ENCODE results near the gene ARHGEF1.

Gene ARHGEF1

GRCh38 chr19:41921577-41922576, 38.9 kb downstream of the ARHGEF1 start:
- no peak for DNase-seq

DNA sequence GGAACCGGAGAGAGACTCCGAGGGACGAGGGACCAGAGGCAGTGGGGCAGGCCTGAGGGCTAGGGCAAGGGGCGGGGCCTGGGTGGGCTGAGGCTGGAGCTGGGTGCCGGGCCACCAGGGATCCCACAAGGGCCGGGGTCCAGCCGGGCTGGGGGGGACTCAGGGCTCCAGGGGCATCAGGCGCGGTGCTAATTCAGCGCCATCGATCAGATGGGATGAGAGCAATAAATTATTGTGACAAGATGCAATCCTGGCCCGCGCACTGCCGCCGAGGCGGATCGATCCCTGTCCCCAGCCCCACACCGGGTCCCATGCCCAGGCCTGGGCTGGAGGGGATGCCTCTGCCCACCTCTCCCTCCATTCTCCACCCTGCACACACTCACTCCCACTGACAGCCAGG, 39.6 kb downstream of the ARHGEF1 start:
- DNase-seq, result no peak

GRCh38 chr19:41923045-41923788, 40.2 kb downstream of the ARHGEF1 start:
- no peak for DNase-seq

DNA sequence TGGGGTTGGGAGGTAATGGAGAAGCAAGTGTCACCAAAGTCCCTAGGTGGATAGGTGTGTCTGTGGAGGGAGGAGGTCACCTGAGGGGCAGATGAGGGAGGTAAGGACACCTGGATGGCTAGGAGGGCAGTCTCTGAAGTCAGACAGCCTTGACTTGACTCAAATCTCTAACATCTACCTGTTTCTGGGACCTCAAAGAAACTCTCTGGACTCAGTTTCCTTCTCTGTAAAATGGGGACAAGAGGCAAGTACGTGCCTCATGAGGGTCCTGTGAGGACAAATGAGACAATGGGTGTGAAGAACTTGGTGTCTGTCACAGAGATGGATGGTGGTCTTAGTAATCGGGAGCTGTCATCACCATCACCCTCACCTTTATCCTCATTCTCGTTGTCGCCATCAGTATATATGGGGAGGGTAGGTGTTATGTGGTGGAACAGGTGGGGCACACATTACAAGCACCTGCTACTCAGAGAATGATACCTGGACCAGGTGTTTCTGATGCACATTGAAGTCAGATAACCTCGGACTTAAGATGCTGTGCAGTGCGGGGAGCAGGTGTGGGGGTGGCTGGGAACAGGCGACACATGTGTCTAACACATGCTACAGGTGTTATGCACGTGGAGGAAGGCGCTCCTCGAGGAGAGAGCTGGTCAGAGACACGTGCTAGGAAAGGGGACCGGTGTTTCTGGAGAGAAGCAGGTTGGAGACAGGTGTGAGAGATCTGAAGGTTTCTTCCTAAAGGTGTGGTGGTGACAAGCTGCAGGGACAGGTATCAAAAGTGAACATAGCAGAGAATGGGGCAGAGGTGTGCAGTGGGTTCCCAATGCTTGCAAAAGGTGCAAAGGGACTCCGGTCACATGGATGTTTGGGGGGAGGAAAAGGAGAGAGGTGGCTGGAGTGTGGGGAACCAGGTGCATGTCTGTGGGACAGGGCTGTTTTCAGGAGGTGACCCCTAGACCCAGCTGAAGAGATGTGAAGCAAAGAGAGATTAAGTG, 41.5 kb downstream of the ARHGEF1 start:
- DNase-seq, result no peak

DNA sequence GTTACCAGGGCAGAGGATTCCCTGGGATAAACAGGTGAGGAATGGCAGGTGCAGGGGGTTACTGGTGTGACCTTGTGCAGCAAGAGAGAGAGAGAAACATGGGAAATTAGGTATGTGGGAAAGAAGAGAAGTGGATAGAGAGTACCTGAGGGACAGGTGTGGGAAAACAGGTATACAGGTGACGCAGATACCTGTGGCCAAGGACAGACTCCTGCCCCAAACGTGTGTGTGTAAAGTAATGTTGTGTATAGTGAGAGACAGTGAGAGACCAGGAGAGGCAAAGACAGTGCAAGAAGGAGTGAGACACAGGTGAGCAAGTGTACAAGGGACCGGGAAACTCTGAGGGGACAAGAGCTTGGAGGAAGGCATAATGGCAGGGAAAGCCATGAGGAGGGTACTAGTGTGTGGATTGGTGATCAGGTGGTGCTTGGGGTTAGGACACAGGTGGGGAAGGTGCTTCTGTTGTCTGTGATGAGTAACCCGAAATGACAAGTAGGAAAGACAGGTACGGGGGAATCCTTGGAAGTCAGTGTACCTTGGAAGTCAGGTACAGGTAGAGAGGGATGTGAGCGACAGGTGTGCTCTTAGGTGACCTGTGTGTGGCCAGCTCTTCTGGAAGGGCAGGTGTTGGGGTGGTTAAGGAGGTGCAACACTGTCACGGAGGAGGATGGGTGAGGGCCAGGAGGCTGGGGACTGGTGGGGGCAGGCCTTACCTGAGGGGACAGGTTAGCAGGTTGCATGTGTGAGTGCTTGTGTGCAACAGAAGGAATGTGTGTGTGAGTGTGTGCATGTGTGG, 42.4 kb downstream of the ARHGEF1 start:
- DNase-seq, result peak; percentile 62

DNA sequence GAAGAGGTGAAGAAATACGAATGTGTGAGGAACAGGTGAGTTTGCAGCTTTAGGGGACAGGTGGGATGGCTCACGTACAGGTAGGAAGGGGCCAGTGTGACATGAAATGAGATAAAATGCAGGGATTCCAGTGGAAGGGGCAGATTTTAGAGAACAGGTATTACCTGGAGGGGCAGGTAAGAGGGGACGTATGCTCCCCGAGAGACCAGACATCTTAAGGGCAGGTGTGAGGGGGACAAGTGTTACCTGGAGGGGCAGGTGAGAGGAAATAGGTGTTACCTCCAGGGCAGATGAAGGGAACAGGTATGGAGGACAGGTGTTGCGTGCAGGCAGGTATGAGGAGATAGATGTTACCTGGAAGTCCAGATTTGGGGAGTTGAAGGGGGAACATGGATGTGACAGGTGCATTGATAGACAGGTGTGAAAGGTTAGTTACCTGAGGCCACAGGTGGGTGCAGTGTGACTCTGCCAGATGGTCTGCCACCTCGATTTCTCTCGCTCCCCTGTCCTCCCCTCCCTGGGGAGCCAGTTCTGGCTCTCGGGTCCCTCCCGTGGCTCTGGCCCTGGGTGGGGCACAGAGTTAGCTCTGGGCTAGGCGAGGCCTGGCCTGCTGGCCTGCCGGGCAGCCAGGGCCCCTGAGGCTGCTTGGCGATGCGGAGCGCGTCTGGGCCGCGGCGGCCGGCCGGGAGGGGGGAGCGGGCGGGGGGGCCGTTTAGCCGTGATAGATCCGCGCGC, 43.2 kb downstream of the ARHGEF1 start:
- DNase-seq, result no peak

DNA sequence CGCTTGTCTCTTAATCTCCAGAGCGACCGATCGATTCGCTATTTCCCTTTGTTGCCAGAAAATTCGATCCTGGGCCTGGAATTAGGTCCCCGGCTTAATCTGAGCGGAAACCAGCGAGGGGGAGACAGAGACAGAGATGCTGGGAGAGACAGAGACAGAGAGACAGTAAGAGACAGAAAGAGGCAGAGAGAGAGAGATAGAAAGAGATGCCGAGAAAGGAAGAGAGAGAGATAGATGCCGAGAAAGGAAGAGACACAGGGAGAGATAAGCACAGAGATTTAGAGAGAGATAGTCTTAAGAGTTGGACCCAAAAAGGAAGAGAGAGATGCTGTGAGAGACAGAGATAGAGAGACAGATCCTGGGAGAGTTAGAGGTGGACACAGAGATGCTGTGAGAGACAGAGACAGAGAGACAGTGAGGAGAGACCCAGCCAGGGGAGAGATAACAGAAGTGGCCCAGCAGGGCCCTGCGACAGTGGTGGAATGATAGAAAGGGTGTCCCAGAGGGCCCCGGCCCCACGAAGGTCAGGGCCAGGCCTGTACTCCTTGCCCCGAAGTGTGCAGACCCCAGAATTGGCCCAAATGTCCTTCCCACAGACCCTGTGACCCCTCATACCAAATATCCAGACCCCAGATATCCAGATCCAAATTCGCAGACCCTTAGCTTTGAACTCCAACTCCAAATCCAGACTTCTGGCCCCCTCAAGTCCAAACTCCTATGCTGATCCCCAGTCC, 43.9 kb downstream of the ARHGEF1 start:
- DNase-seq, result no peak

DNA sequence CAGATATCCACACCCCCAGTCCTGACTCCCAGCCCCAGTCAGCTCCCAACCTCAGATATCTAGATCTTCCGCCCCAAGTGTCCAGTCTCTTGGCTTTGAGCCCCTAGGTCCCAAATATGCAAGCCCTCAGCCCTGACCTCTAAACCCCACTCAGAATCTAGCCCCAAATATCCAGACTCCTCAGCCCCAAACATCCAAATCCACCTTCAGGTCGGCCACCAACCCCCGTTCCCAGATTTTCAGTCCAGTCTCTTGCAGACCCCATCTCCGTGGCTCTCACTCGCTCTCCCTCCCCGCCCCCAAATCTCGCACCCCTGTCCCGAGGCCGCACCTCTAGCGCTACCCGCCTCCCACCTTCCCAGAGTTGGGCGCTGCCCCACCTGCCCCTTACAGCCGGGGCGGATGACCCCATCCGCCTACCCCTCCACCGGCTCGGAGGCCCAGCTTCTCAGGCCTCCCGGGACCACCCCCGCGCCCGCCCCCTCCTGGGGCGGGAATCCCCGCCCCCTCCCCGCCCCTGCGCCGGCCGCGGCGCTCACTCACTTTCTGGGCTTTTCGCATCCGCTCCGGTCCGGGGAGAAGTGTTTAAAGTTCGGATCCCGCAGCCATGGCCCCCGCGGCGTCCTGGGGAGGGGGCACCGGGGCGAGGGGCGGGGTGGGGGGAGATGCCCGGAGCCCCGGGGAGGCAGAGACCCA, 44.7 kb downstream of the ARHGEF1 start:
- no peak for DNase-seq

GRCh38 chr19:41928221-41928683, 45.3 kb downstream of the ARHGEF1 start, which contains the start of gene ERFL:
Gene ERFL (minus strand): TSS chr19:41928449. CDS start chr19:41912919, 15,530 bp downstream.
- no peak for DNase-seq

DNA sequence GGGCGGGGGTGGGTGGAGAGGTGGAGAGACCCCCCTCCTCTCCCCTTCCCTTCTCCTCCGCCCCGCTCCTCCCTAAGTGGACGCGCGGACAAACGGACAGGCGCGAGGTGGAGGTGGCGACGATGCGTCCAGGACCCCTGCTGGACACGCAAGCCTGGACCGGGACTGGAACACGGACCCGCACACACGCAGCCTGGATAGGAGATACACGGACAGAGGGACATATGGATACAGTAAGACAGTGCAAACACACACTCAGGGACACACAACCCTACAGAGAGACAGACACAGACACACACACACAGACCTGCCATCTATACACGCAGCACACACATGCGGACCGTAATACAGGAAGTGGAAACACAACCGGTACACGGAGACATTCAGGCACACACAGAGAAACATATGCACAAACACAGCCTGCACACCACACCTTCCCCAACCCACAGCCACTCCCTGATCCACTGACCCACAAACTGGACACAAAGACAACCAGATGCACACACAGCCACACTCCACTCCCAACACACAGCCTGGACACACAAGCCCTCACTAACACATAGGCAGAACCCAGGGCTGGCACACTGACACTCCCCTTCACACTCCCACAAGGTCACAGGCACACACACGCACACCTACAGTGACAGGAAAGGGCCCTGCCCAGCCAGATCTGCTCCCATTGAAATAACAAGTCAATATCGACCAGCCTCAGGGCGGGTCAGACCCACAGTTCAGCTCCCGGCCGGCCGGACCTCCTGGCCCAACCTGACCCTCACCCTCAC, 46.0 kb downstream of the ARHGEF1 start:
- no peak for DNase-seq

GRCh38 chr19:41929536-41930071, 46.6 kb downstream of the ARHGEF1 start:
- DNase-seq, result no peak

GRCh38 chr19:41930322-41930722, 47.3 kb downstream of the ARHGEF1 start:
- no peak for DNase-seq

- no peak for DNase-seq
These were observed 48.1 kb downstream of the ARHGEF1 start for GRCh38 chr19:41930926-41931592.

- DNase-seq, result no peak
These were observed 49.3 kb downstream of the ARHGEF1 start for GRCh38 chr19:41932259-41932719.

GRCh38 chr19:41932720-41933332, 49.8 kb downstream of the ARHGEF1 start:
- no peak for DNase-seq

- no peak for DNase-seq
These were observed 50.9 kb downstream of the ARHGEF1 start for GRCh38 chr19:41933693-41934426.

All from NCI-H526 treated with DMSO at 0.1 percent for 48 hours (cell line).